Measurements from ENCODE around the gene IDE. TPM values are rescaled to one million over a fixed set of nuclear protein-coding genes. Genes with fewer than 3 reads are reported as not detected.

Gene IDE
- total and polyA plus RNA-seq, 2 of the 13 experiments (the other 11 are each of a cell fraction or from before 2014, with no cell fraction given): 16.1 to 52.1 TPM

DNA sequence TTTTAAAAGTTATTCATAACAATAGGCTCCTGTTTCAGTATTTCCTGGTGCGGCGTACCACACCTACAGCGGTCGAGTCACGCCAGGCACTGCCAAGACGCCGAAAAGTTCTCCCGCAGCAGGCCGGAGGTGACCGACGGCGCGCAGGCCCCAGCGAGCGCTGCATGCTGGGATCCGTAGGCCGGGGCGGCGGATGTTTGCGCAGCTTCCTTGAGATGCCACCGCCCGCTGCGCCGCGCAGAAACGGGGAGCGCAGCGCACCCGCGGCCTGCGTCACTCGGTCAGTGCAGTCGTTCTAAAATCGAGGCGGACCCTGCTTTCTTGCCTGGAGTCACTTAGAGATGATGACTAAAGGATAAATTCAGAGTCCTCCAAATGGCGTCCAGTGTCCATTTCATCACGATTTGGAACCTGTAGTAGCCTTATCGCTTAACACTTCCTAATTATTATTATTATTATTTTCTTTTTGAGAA lies 17.7 kb upstream of the IDE start (continued):
- TF ChIP-seq GLMP (CRISPR knock-in tag; IDR thresholded peaks at IDR 0.05; ENCODE audit: borderline replicate concordance) (no peak), EZH2 (conservative IDR thresholded peaks at IDR 0.05; ENCODE audit: low read depth, low read length) (no peak), LCORL (IDR thresholded peaks at IDR 0.05) (no peak), LCORL (CRISPR knock-in tag; IDR thresholded peaks at IDR 0.05) (peak; percentile 61; the same call in 1 of the 2 replicates), HCFC1 (IDR thresholded peaks at IDR 0.05; ENCODE audit: low read depth, low read length) (peak; percentile 50; the same call in 1 of the 2 replicates), ZNF383 (CRISPR knock-in tag; IDR thresholded peaks at IDR 0.05; ENCODE audit: borderline replicate concordance) (no peak), CBFB (CRISPR knock-in tag; IDR thresholded peaks at IDR 0.05) (no peak), ZNF282 (IDR thresholded peaks at IDR 0.05; ENCODE audit: partially characterized antibody) (no peak), ZBTB21 (CRISPR knock-in tag; IDR thresholded peaks at IDR 0.05) (0 out of 2 replicates have a peak, but pooled peaks have one; percentile 42), PTBP1 (IDR thresholded peaks at IDR 0.05; ENCODE audit: low read depth, low read length, poor library complexity, severe bottlenecking) (no peak), ZNF652 (CRISPR knock-in tag; IDR thresholded peaks at IDR 0.05; ENCODE audit: borderline replicate concordance, low read depth) (no peak), JUND (CRISPR knock-in tag; IDR thresholded peaks at IDR 0.05) (no peak), ZNF274 (CRISPR knock-in tag; IDR thresholded peaks at IDR 0.05) (peak; percentile 82), ZBTB2 (CRISPR knock-in tag; IDR thresholded peaks at IDR 0.05; ENCODE audit: low read depth) (peak; percentile 94), CHD2 (IDR thresholded peaks at IDR 0.05; ENCODE audit: low read depth, low read length) (no peak), ZNF3 (CRISPR knock-in tag; IDR thresholded peaks at IDR 0.05) (no peak), SIN3A (IDR thresholded peaks at IDR 0.05; ENCODE audit: borderline replicate concordance, low read depth, low read length) (peak; percentile 75), GFI1 (CRISPR knock-in tag; IDR thresholded peaks at IDR 0.05; ENCODE audit: borderline replicate concordance) (no peak; the same call in 1 of the 2 replicates), SATB2 (CRISPR knock-in tag; IDR thresholded peaks at IDR 0.05) (peak; percentile 85; the same call in 1 of the 2 replicates), ZNF550 (CRISPR knock-in tag; IDR thresholded peaks at IDR 0.05; ENCODE audit: borderline replicate concordance) (no peak), CBX2 (IDR thresholded peaks at IDR 0.05; ENCODE audit: low read depth, low read length) (no peak), CBX2 (CRISPR knock-in tag; IDR thresholded peaks at IDR 0.05; ENCODE audit: low read depth) (no peak), MLLT10 (CRISPR knock-in tag; IDR thresholded peaks at IDR 0.05) (no peak)
- TF ChIP-seq, protein P1, sequence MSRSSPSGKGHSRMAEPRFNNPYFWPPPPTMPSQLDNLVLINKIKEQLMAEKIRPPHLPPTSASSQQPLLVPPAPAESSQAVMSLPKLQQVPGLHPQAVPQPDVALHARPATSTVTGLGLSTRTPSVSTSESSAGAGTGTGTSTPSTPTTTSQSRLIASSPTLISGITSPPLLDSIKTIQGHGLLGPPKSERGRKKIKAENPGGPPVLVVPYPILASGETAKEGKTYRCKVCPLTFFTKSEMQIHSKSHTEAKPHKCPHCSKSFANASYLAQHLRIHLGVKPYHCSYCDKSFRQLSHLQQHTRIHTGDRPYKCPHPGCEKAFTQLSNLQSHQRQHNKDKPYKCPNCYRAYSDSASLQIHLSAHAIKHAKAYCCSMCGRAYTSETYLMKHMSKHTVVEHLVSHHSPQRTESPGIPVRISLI (CRISPR knock-in tag; IDR thresholded peaks at IDR 0.05; ENCODE audit: borderline replicate concordance): peak; percentile 42; the same call in 1 of the 2 replicates
- TF ChIP-seq, protein P2, sequence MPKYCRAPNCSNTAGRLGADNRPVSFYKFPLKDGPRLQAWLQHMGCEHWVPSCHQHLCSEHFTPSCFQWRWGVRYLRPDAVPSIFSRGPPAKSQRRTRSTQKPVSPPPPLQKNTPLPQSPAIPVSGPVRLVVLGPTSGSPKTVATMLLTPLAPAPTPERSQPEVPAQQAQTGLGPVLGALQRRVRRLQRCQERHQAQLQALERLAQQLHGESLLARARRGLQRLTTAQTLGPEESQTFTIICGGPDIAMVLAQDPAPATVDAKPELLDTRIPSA (CRISPR knock-in tag; IDR thresholded peaks at IDR 0.05; ENCODE audit: borderline replicate concordance): 0 out of 2 replicates have a peak, but pooled peaks have one; percentile 47
- TF ChIP-seq, protein P3, sequence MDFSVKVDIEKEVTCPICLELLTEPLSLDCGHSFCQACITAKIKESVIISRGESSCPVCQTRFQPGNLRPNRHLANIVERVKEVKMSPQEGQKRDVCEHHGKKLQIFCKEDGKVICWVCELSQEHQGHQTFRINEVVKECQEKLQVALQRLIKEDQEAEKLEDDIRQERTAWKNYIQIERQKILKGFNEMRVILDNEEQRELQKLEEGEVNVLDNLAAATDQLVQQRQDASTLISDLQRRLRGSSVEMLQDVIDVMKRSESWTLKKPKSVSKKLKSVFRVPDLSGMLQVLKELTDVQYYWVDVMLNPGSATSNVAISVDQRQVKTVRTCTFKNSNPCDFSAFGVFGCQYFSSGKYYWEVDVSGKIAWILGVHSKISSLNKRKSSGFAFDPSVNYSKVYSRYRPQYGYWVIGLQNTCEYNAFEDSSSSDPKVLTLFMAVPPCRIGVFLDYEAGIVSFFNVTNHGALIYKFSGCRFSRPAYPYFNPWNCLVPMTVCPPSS (IDR thresholded peaks at IDR 0.05): no peak

Data from HepG2 (cell line).